ENCODE data around the gene MKRN2OS.

MKRN2OS gene

DNA sequence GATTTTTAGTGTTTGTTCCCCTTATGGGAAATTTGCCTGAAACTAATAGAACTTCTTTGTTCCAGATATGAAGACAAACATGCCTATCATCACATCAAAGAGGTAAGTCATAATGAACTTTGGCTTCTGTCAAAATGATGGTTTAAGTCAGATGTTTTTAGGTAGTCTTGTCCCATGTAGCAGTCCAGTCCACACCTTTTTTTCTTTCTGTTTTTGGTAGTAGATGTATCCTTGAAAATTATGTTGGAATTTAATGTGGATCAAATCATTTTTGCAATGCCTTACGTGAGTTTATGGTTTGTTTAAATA is 48.9 kb downstream of the MKRN2OS start:
- Histone ChIP-seq H4K20me1 (ENCODE audit: low read depth, low read length) (no peaks in the 10 kb centered on the region), H3K27ac (ENCODE audit: low read depth, low read length) (no peak overlapping the region), H3F3A (ENCODE audit: insufficient read depth) (no peaks in the 10 kb centered on the region), H3K4me3 (ENCODE audit: insufficient read depth, low read length, poor library complexity, severe bottlenecking) (no peak overlapping the region), H3K4me2 (ENCODE audit: low read depth, low read length, poor library complexity, severe bottlenecking) (no peak overlapping the region), H3K9ac (ENCODE audit: low read length) (no peak overlapping the region), H3K36me3 (ENCODE audit: low read length) (no peaks in the 10 kb centered on the region; the same call in 1 of the 2 replicates), H3K9me2 (replicated peaks; ENCODE audit: insufficient read depth, low read length) (no peaks in the 10 kb centered on the region), H3K27me3 (ENCODE audit: low read length) (no peaks in the 10 kb centered on the region), H3K79me2 (ENCODE audit: insufficient read depth, low read length) (no peaks in the 10 kb centered on the region), H2AFZ (ENCODE audit: low read depth, low read length, severe bottlenecking) (no peak overlapping the region), H3K9me3 (ENCODE audit: insufficient read depth, low read length) (no peaks in the 10 kb centered on the region)
- TF ChIP-seq EZH2phosphoT487 (conservative IDR thresholded peaks at IDR 0.05; ENCODE audit: low read length) = no peak
- TF ChIP-seq, protein P1, sequence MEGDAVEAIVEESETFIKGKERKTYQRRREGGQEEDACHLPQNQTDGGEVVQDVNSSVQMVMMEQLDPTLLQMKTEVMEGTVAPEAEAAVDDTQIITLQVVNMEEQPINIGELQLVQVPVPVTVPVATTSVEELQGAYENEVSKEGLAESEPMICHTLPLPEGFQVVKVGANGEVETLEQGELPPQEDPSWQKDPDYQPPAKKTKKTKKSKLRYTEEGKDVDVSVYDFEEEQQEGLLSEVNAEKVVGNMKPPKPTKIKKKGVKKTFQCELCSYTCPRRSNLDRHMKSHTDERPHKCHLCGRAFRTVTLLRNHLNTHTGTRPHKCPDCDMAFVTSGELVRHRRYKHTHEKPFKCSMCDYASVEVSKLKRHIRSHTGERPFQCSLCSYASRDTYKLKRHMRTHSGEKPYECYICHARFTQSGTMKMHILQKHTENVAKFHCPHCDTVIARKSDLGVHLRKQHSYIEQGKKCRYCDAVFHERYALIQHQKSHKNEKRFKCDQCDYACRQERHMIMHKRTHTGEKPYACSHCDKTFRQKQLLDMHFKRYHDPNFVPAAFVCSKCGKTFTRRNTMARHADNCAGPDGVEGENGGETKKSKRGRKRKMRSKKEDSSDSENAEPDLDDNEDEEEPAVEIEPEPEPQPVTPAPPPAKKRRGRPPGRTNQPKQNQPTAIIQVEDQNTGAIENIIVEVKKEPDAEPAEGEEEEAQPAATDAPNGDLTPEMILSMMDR (IDR thresholded peaks at IDR 0.05; ENCODE audit: insufficient read depth, low read length, poor library complexity, severe bottlenecking) = no peak

- H3K27me3 ChIP-seq (ENCODE audit: low read length) = no peaks in the 10 kb centered on the region
- no peak overlapping the region for H3K9ac ChIP-seq (ENCODE audit: low read length)
- H4K20me1 ChIP-seq (ENCODE audit: low read depth, low read length) = no peaks in the 10 kb centered on the region
- no peaks in the 10 kb centered on the region for H3K9me3 ChIP-seq (ENCODE audit: insufficient read depth, low read length)
- no peaks in the 10 kb centered on the region for H3F3A ChIP-seq (ENCODE audit: insufficient read depth)
- no peaks in the 10 kb centered on the region for H3K79me2 ChIP-seq (ENCODE audit: insufficient read depth, low read length)
- TF ChIP-seq, protein P1 (IDR thresholded peaks at IDR 0.05; ENCODE audit: insufficient read depth, low read length, poor library complexity, severe bottlenecking) = no peak
- H3K36me3 ChIP-seq (ENCODE audit: low read length) = no peaks in the 10 kb centered on the region; the same call in 1 of the 2 replicates
- no peak overlapping the region for H3K4me3 ChIP-seq (ENCODE audit: insufficient read depth, low read length, poor library complexity, severe bottlenecking)
- no peak overlapping the region for H2AFZ ChIP-seq (ENCODE audit: low read depth, low read length, severe bottlenecking)
- no peak overlapping the region for H3K27ac ChIP-seq (ENCODE audit: low read depth, low read length)
- H3K4me2 ChIP-seq (ENCODE audit: low read depth, low read length, poor library complexity, severe bottlenecking) = no peak overlapping the region
- H3K9me2 ChIP-seq (replicated peaks; ENCODE audit: insufficient read depth, low read length) = no peaks in the 10 kb centered on the region
Observed at GRCh38 chr3:12495749-12496452, 49.4 kb downstream of the MKRN2OS start.

- H4K20me1 ChIP-seq (ENCODE audit: low read depth, low read length) = no peaks in the 10 kb centered on the region
- no peaks in the 10 kb centered on the region for H3K79me2 ChIP-seq (ENCODE audit: insufficient read depth, low read length)
- no peak overlapping the region for H3K9ac ChIP-seq (ENCODE audit: low read length)
- H2AFZ ChIP-seq (ENCODE audit: low read depth, low read length, severe bottlenecking) = no peak overlapping the region
- H3K4me3 ChIP-seq (ENCODE audit: insufficient read depth, low read length, poor library complexity, severe bottlenecking) = no peak overlapping the region
- no peak overlapping the region for H3K4me2 ChIP-seq (ENCODE audit: low read depth, low read length, poor library complexity, severe bottlenecking)
- H3K9me3 ChIP-seq (ENCODE audit: insufficient read depth, low read length) = no peaks in the 10 kb centered on the region
- no peaks in the 10 kb centered on the region for H3K9me2 ChIP-seq (replicated peaks; ENCODE audit: insufficient read depth, low read length)
- TF ChIP-seq, protein P1 (IDR thresholded peaks at IDR 0.05; ENCODE audit: insufficient read depth, low read length, poor library complexity, severe bottlenecking) = no peak
- TF ChIP-seq EZH2phosphoT487 (conservative IDR thresholded peaks at IDR 0.05; ENCODE audit: low read length) = no peak
- no peaks in the 10 kb centered on the region for H3K36me3 ChIP-seq (ENCODE audit: low read length)
- H3K27ac ChIP-seq (ENCODE audit: low read depth, low read length) = no peak overlapping the region
- H3K27me3 ChIP-seq (ENCODE audit: low read length) = no peaks in the 10 kb centered on the region
- H3F3A ChIP-seq (ENCODE audit: insufficient read depth) = no peaks in the 10 kb centered on the region
Observed at GRCh38 chr3:12490547-12490946, 54.8 kb downstream of the MKRN2OS start.

Data from SU-DHL-6 (cell line).